ENCODE results near the gene HHIPL1. TPM values are rescaled to one million over a fixed set of nuclear protein-coding genes. Genes with fewer than 3 reads are reported as not detected.

Gene HHIPL1
- total RNA-seq, 1 experiment from 2014 or later = 2.6 TPM

- H3K9ac ChIP-seq (ENCODE audit: extremely low read depth, insufficient read length, low read length) = no peak overlapping the region
- no peaks in the 10 kb centered on the region for H3K27me3 ChIP-seq (ENCODE audit: insufficient read depth, low read length)
- H4K91ac ChIP-seq (ENCODE audit: insufficient read length, low read depth, low read length) = no peak overlapping the region
- no peak overlapping the region for H2AFZ ChIP-seq (ENCODE audit: low read length)
- H3K27ac ChIP-seq (ENCODE audit: insufficient read length, low read depth, low read length) = no peak overlapping the region
- H3K4me1 ChIP-seq (ENCODE audit: insufficient read depth, low read length) = 0 out of 2 replicates have a peak, but pooled peaks cover 3% of the 10 kb centered on the region
- no peak overlapping the region for H3K18ac ChIP-seq (ENCODE audit: insufficient read length, low read depth, low read length)
- DNase-seq = no peak
- H3K23ac ChIP-seq (ENCODE audit: insufficient read length, low read depth, low read length) = no peak overlapping the region
- H2BK20ac ChIP-seq (ENCODE audit: low read depth, low read length, poor library complexity, severe bottlenecking) = no peak overlapping the region
- Mint-ChIP-seq H3K36me3 (ENCODE audit: insufficient read depth in 1 of 3, low read depth in 3 of 3) (peaks cover 0 to 12% (median 8%) of the 10 kb centered on the region in 3 experiments; a peak in 5 of 7 replicates), H3K4me3 (no peak overlapping the region), H3K27ac (no peak overlapping the region), H3K4me1 (peaks cover 36% of the 10 kb centered on the region in 2 experiments), H3K27me3 (ENCODE audit: low read depth) (peaks cover 45% of the 10 kb centered on the region), H3K9me3 (no peaks in the 10 kb centered on the region; a peak in 1 of 5 replicates)
- no peak overlapping the region for H3K56ac ChIP-seq (ENCODE audit: insufficient read length, low read depth, low read length)
- H3K14ac ChIP-seq (ENCODE audit: insufficient read depth, low read length) = no peak overlapping the region
- H2AK5ac ChIP-seq (ENCODE audit: insufficient read length, low read length) = no peak overlapping the region
- no peak overlapping the region for H2BK15ac ChIP-seq (ENCODE audit: low read depth, low read length)
- H3K4ac ChIP-seq (ENCODE audit: low read depth, low read length) = no peak overlapping the region
- no peak overlapping the region for H2BK5ac ChIP-seq (ENCODE audit: insufficient read length, low read length)
- no peak overlapping the region for H2BK12ac ChIP-seq (ENCODE audit: insufficient read length, low read depth, low read length)
- H4K8ac ChIP-seq (replicated peaks; ENCODE audit: insufficient read length, low read depth, low read length) = no peak overlapping the region
- no CpG with 5 or more reads among the region's 15 CpGs for WGBS (ENCODE audit: extremely low coverage, insufficient read length, low lambda C conversion rate)
- H3K23me2 ChIP-seq (ENCODE audit: insufficient read length, low read depth, low read length, poor library complexity, severe bottlenecking) = no peaks in the 10 kb centered on the region
- H3K79me1 ChIP-seq (ENCODE audit: insufficient read depth, low read depth, low read length, poor library complexity, severe bottlenecking) = no peaks in the 10 kb centered on the region
- no peak overlapping the region for H3K4me2 ChIP-seq (ENCODE audit: insufficient read depth, insufficient read length, low read length)
- H3T11ph ChIP-seq (ENCODE audit: low read length) = no peak overlapping the region
- TF ChIP-seq, protein P1, sequence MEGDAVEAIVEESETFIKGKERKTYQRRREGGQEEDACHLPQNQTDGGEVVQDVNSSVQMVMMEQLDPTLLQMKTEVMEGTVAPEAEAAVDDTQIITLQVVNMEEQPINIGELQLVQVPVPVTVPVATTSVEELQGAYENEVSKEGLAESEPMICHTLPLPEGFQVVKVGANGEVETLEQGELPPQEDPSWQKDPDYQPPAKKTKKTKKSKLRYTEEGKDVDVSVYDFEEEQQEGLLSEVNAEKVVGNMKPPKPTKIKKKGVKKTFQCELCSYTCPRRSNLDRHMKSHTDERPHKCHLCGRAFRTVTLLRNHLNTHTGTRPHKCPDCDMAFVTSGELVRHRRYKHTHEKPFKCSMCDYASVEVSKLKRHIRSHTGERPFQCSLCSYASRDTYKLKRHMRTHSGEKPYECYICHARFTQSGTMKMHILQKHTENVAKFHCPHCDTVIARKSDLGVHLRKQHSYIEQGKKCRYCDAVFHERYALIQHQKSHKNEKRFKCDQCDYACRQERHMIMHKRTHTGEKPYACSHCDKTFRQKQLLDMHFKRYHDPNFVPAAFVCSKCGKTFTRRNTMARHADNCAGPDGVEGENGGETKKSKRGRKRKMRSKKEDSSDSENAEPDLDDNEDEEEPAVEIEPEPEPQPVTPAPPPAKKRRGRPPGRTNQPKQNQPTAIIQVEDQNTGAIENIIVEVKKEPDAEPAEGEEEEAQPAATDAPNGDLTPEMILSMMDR (conservative IDR thresholded peaks at IDR 0.05) = no peak
- H4K20me1 ChIP-seq (ENCODE audit: control insufficient read depth, insufficient read depth, insufficient read length) = no peaks in the 10 kb centered on the region
- H2BK120ac ChIP-seq (ENCODE audit: low read depth, low read length, poor library complexity, severe bottlenecking) = no peak overlapping the region
- no peak overlapping the region for H4K5ac ChIP-seq (ENCODE audit: insufficient read length, low read depth, low read length)
- no peaks in the 10 kb centered on the region for H3K9me3 ChIP-seq (ENCODE audit: control insufficient read depth, low read depth, low read length)
- H3K79me2 ChIP-seq (ENCODE audit: insufficient read depth, low read length) = no peaks in the 10 kb centered on the region
Observed at GRCh38 chr14:99658218-99658845, 13.4 kb downstream of the HHIPL1 start.

Data from H9 (cell line).